ENCODE measurements around the gene ITGB2.

ITGB2 gene

DNA sequence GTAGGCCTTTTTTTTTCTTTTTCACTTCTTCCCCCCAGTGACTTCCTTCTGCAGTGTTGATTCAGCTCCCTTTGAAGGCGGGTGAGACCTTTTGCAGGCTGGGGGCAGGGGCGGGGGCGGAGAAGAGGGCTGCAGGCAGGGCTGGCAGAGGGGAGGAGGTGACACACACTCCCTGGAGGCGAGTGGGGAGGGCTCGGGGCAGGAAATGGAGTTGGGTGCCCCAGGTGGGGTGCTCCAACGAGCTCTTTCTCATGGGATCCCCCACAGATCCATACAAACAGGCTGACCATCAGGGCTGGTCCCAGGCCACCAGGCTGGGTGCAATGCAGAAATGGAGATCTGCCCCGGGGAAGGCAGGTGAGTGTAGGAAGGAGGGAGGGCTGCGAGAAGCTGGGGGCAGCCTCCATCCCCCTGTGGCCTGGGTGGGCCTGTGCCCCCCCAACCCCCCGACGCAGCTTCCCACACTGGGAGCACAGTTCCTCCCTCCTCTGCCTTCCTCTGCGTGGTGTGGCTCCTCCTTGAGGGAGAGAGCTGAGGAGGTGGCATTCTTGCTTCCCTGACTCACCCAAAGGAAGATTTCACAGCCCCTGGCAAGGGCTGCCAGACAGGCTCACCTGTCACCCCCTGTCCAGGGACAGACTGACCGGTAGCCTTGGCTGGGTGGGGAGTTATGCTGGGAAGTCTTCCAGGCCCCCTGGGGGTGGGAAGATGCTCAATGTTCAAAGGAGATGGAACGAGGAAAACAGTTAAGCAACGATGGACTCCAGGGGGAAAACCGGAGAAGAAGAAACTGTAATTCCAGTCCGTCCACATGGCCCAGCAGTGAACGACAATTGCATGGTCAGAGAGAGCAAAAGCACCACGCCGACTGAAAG, 7.1 kb upstream of the ITGB2 start:
- intact Hi-C loops (cut with DNase I; ENCODE audit: low total_unique reads), result loop anchor here (10.0 kb wide), 1 partner anchor 113 kb away; the partner anchor contains the start of gene SUMO3
- peaks cover 0 to 30% of the 10 kb centered on the region in 2 donors for H3K27me3 ChIP-seq
- H3K4me1 ChIP-seq, result peaks cover 0 to 72% (median 45%) of the 10 kb centered on the region in 4 donors
- H3K36me3 ChIP-seq, result no peaks in the 10 kb centered on the region
- TF ChIP-seq CTCF (IDR thresholded peaks at IDR 0.05), result no peak
- H3K4me3 ChIP-seq, result no peak overlapping the region
- DNase-seq, result peak in 1 of 2 donors; percentile 64
- H3K27ac ChIP-seq, result no peak overlapping the region
- no peaks in the 10 kb centered on the region for H3K9me3 ChIP-seq

- Histone ChIP-seq H3K27ac (no peak overlapping the region), H3K36me3 (no peaks in the 10 kb centered on the region), H3K27me3 (peaks cover 0 to 24% of the 10 kb centered on the region in 2 donors), H3K9me3 (no peaks in the 10 kb centered on the region), H3K4me3 (no peak overlapping the region), H3K4me1 (peaks cover 0 to 66% (median 39%) of the 10 kb centered on the region in 4 donors)
- intact Hi-C loops (cut with DNase I; ENCODE audit: low total_unique reads), result loop anchor here (10.0 kb wide), 1 partner anchor 112 kb away; the partner anchor contains the start of gene SUMO3
- DNase-seq, result no peak
- no peak for TF ChIP-seq CTCF (IDR thresholded peaks at IDR 0.05)
Measured at GRCh38 chr21:44927259-44927586, 6.5 kb upstream of the ITGB2 start.

- Histone ChIP-seq H3K27me3 (peaks cover 0 to 17% of the 10 kb centered on the region in 2 donors), H3K9me3 (no peaks in the 10 kb centered on the region), H3K27ac (no peak overlapping the region), H3K36me3 (no peaks in the 10 kb centered on the region), H3K4me3 (no peak overlapping the region), H3K4me1 (peaks cover 0 to 59% (median 32%) of the 10 kb centered on the region in 4 donors)
- intact Hi-C loops (cut with DNase I; ENCODE audit: low total_unique reads), result loop anchor here (10.0 kb wide), 1 partner anchor 112 kb away; the partner anchor contains the start of gene SUMO3
- TF ChIP-seq CTCF (IDR thresholded peaks at IDR 0.05), result no peak
- DNase-seq, result peak in 1 of 2 donors; percentile 61
Measured at GRCh38 chr21:44926331-44927101, 5.8 kb upstream of the ITGB2 start.

- H3K27me3 ChIP-seq, result peaks cover 0 to 18% of the 10 kb centered on the region in 2 donors
- peaks cover 0 to 48% (median 26%) of the 10 kb centered on the region in 4 donors for H3K4me1 ChIP-seq
- no peaks in the 10 kb centered on the region for H3K9me3 ChIP-seq
- no peaks in the 10 kb centered on the region for H3K36me3 ChIP-seq
- peak overlapping the region; percentile 2 to 45 for H3K27ac ChIP-seq
- no peak for DNase-seq
- no peak for TF ChIP-seq CTCF (IDR thresholded peaks at IDR 0.05)
- no peak overlapping the region for H3K4me3 ChIP-seq
- intact Hi-C loops (cut with DNase I; ENCODE audit: low total_unique reads), result loop anchor here (10.0 kb wide), 1 partner anchor 111 kb away; the partner anchor contains the start of gene SUMO3
Measured at GRCh38 chr21:44925378-44925755, 4.7 kb upstream of the ITGB2 start.

GRCh38 chr21:44924606-44925377, 4.1 kb upstream of the ITGB2 start:
- peak overlapping the region; percentile 2 to 45 for H3K27ac ChIP-seq
- no peaks in the 10 kb centered on the region for H3K36me3 ChIP-seq
- TF ChIP-seq CTCF (IDR thresholded peaks at IDR 0.05), result no peak
- DNase-seq, result no peak
- H3K4me1 ChIP-seq, result peaks cover 0 to 44% (median 26%) of the 10 kb centered on the region in 4 donors
- H3K4me3 ChIP-seq, result no peak overlapping the region
- intact Hi-C loops (cut with DNase I; ENCODE audit: low total_unique reads), result loop anchor here (10.0 kb wide), 1 partner anchor 110 kb away; the partner anchor contains the start of gene SUMO3
- H3K27me3 ChIP-seq, result peaks cover 0 to 19% of the 10 kb centered on the region in 2 donors
- no peaks in the 10 kb centered on the region for H3K9me3 ChIP-seq
